ENCODE measurements around the gene POLK.

The POLK gene

GRCh38 chr5:75640826-75641225 is 129.1 kb downstream of the POLK start:
- no peak for DNase-seq
- TF ChIP-seq GATA1 (IDR thresholded peaks at IDR 0.05; ENCODE audit: low read depth, low read length) = no peak
- TF ChIP-seq POLR2A (IDR thresholded peaks at IDR 0.05; ENCODE audit: low read length) = no peak

- DNase-seq = no peak
- TF ChIP-seq GATA1 (IDR thresholded peaks at IDR 0.05; ENCODE audit: low read depth, low read length) (no peak), POLR2A (IDR thresholded peaks at IDR 0.05; ENCODE audit: low read length) (no peak)
Observed at GRCh38 chr5:75648712-75649111, 137.0 kb downstream of the POLK start.
